ENCODE measurements around the gene TMEM108. TPM values are rescaled to one million over a fixed set of nuclear protein-coding genes. Genes with fewer than 3 reads are reported as not detected.

TMEM108 gene
- polyA plus RNA-seq, 1 of the 3 experiments (the other 2 are of a cell fraction): 8.6 TPM

- CTCF ChIA-PET: interaction anchor here (0.7 kb wide), 1 partner anchor 136 kb away, joined by 3 read pairs; no protein-coding TSS in a partner anchor
- no peak overlapping the region for H3K9ac ChIP-seq
Measured at GRCh38 chr3:133442518-133442917, 404.3 kb downstream of the TMEM108 start.

More at GRCh38 chr3:133442518-133442917, 404.3 kb downstream of the TMEM108 start:
- Histone ChIP-seq H3K9me3 (no peaks in the 10 kb centered on the region), H2AFZ (ENCODE audit: low read depth) (no peak overlapping the region), H3K27ac (ENCODE audit: low read depth in 2 of 2, low read length in 1 of 2) (no peak overlapping the region), H3K4me2 (no peak overlapping the region), H3K4me3 (ENCODE audit: low read depth in 2 of 2, low read length in 1 of 2) (no peak overlapping the region), H4K20me1 (ENCODE audit: insufficient read depth) (no peaks in the 10 kb centered on the region), H3K27me3 (ENCODE audit: insufficient read depth) (no peaks in the 10 kb centered on the region), H3F3A (replicated peaks; ENCODE audit: insufficient read depth) (no peaks in the 10 kb centered on the region), H3K9me2 (no peaks in the 10 kb centered on the region), H3K36me3 (replicated peaks in 1 of 2; ENCODE audit: control insufficient read depth in 1 of 2, insufficient read depth in 2 of 2, low read length in 1 of 2) (no peaks in the 10 kb centered on the region), H3K79me2 (ENCODE audit: insufficient read depth) (no peaks in the 10 kb centered on the region), H3K4me1 (ENCODE audit: control insufficient read depth in 1 of 2, insufficient read depth in 2 of 2, low read depth in 1 of 2, low read length in 1 of 2) (no peaks in the 10 kb centered on the region; a peak in 1 of 4 replicates)
- TF ChIP-seq NFIC (IDR thresholded peaks at IDR 0.05; ENCODE audit: borderline replicate concordance) (no peak), CTCF (IDR thresholded peaks at IDR 0.05) (no peak), ELF1 (IDR thresholded peaks at IDR 0.05) (no peak), NRF1 (IDR thresholded peaks at IDR 0.05; ENCODE audit: low read depth, low read length) (no peak), RFX5 (IDR thresholded peaks at IDR 0.05; ENCODE audit: low read length) (no peak), CHD2 (IDR thresholded peaks at IDR 0.05; ENCODE audit: low read length, partially characterized antibody) (no peak), MEF2A (IDR thresholded peaks at IDR 0.05; ENCODE audit: borderline replicate concordance, low read depth) (no peak), SMC3 (IDR thresholded peaks at IDR 0.05; ENCODE audit: low read depth, low read length) (no peak), SIN3A (IDR thresholded peaks at IDR 0.05; ENCODE audit: borderline replicate concordance, low read depth, low read length) (no peak), RXRA (IDR thresholded peaks at IDR 0.05; ENCODE audit: borderline replicate concordance, low read depth) (no peak), EP300 (IDR thresholded peaks at IDR 0.05; ENCODE audit: borderline replicate concordance in 1 of 2, low read depth in 1 of 2, low read length in 1 of 2) (no peak), RAD21 (IDR thresholded peaks at IDR 0.05; ENCODE audit: low read length) (no peak), YY1 (IDR thresholded peaks at IDR 0.05; ENCODE audit: low read depth) (no peak), TAF1 (IDR thresholded peaks at IDR 0.05; ENCODE audit: borderline replicate concordance, low read depth, low read length) (no peak), MXI1 (IDR thresholded peaks at IDR 0.05; ENCODE audit: low read depth, low read length) (no peak), RCOR1 (IDR thresholded peaks at IDR 0.05; ENCODE audit: low read length) (no peak), IRF3 (IDR thresholded peaks at IDR 0.05; ENCODE audit: low read depth, low read length) (no peak)
- WGBS (ENCODE audit: low lambda C conversion rate): 97% methylated on average over 1 of the region's 1 CpG
- POLR2A ChIA-PET: no interaction called here
- DNase-seq: no peak

Data from SK-N-SH (cell line).